ENCODE data around the gene ERVV-1. TPM values are rescaled to one million over a fixed set of nuclear protein-coding genes. Genes with fewer than 3 reads are reported as not detected.

The ERVV-1 gene, protein sequence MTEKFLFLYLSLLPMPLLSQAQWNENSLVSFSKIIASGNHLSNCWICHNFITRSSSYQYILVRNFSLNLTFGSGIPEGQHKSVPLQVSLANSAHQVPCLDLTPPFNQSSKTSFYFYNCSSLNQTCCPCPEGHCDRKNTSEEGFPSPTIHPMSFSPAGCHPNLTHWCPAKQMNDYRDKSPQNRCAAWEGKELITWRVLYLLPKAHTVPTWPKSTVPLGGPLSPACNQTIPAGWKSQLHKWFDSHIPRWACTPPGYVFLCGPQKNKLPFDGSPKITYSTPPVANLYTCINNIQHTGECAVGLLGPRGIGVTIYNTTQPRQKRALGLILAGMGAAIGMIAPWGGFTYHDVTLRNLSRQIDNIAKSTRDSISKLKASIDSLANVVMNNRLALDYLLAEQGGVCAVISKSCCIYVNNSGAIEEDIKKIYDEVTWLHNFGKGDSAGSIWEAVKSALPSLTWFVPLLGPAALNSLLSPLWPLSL
- total RNA-seq (not detected in 2 replicates), polyA plus RNA-seq (0.05 TPM in 1 of 2 replicates, not detected in the other), polyA minus RNA-seq (not detected in 2 replicates), Bru-seq, nascent RNA (not detected), BruChase-seq, experiment 1, labeled RNA remaining after a 6-hour chase (not detected), BruChase-seq, experiment 2, labeled RNA remaining after a 2-hour chase (not detected)
- not detected in 2 replicates for polyA plus RNA-seq (2011; cell fraction: cytosol; rRNA removed)
- 0.07 TPM in 2 replicates for polyA plus RNA-seq (2011; cell fraction: nucleus; rRNA removed)
- not detected in 2 replicates for polyA plus RNA-seq (2012)
- not detected for polyA minus RNA-seq (2011; cell fraction: cytosol; rRNA and poly(A)+ RNA removed)
- not detected in 2 replicates for polyA minus RNA-seq (2011; cell fraction: nucleus; rRNA and poly(A)+ RNA removed)
- long read RNA-seq = 0 reads

DNA sequence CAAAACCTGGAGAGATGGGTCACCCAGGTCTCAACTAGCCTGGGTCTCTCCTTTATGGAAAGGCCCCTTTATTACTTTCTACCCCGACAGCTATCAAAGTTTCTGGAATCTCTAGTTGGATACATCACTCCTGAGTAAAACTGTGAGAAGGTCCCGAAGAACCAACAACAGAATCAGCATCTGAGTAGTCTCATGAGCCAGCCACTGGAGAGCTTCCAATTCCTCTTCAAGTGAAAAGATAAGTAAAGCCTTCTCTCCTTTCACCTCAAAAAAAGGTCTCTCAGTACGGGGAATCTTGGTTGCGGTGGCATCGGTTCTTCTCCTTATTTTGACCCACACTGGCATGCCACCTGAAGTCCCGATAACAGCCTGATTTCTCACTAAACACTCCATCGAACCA lies at the start of gene ERVV-1:
ERVV-1 (plus strand) TSS at position 301 of the 400 bp plus-strand sequence. CDS start 170 bp downstream, outside the sequence.
- Histone ChIP-seq H3K9me3 (replicated peaks; ENCODE audit: control insufficient read depth, insufficient read depth, low read length) (no peaks in the 10 kb centered on the region), H3K4me3 (replicated peaks in 1 of 3; ENCODE audit: insufficient read depth in 1 of 3, low read depth in 1 of 3, low read length in 3 of 3) (no peak within 1 kb of the TSS), H3K79me2 (ENCODE audit: control insufficient read depth, insufficient read depth, low read length) (no peaks in the 10 kb centered on the region), H3K4me2 (ENCODE audit: insufficient read depth, low read length) (no peak within 1 kb of the TSS), H3K27me3 (ENCODE audit: control insufficient read depth in 2 of 2, insufficient read depth in 2 of 2, low read length in 2 of 2) (no peaks in the 10 kb centered on the region), H3K36me3 (ENCODE audit: control insufficient read depth in 2 of 2, extremely low read depth in 1 of 2, insufficient read depth in 2 of 2, low read length in 2 of 2) (no peaks in the 10 kb centered on the region), H3K4me1 (ENCODE audit: control insufficient read depth, extremely low read depth, insufficient read depth, low read length) (no peaks in the 10 kb centered on the region), H2AFZ (ENCODE audit: low read depth, low read length) (no peak within 1 kb of the TSS), H3K9me1 (replicated peaks; ENCODE audit: control insufficient read depth, extremely low read depth, insufficient read depth, low read length) (no peaks in the 10 kb centered on the region), H3K9ac (replicated peaks; ENCODE audit: extremely low read depth, insufficient read depth, low read length) (no peak within 1 kb of the TSS), H4K20me1 (replicated peaks; ENCODE audit: control insufficient read depth, extremely low read depth, insufficient read depth, low read length) (no peaks in the 10 kb centered on the region), H3K27ac (ENCODE audit: insufficient read depth, low read depth, low read length) (no peak within 1 kb of the TSS)
- dilution Hi-C loops (cut with MboI; ENCODE audit: extremely low pct_ligation_motif_present, low sequenced_read_pairs) = no loop called here
- no peak for DNase-seq (ENCODE audit: low read depth, low spot score)
- intact Hi-C loops (cut with micrococcal nuclease) = no loop called here
- POLR2A ChIA-PET = no interaction called here
- no peak for TF ChIP-seq FOS (IDR thresholded peaks at IDR 0.05; ENCODE audit: borderline replicate concordance, insufficient read depth, low read length)
- TF ChIP-seq, protein P1, sequence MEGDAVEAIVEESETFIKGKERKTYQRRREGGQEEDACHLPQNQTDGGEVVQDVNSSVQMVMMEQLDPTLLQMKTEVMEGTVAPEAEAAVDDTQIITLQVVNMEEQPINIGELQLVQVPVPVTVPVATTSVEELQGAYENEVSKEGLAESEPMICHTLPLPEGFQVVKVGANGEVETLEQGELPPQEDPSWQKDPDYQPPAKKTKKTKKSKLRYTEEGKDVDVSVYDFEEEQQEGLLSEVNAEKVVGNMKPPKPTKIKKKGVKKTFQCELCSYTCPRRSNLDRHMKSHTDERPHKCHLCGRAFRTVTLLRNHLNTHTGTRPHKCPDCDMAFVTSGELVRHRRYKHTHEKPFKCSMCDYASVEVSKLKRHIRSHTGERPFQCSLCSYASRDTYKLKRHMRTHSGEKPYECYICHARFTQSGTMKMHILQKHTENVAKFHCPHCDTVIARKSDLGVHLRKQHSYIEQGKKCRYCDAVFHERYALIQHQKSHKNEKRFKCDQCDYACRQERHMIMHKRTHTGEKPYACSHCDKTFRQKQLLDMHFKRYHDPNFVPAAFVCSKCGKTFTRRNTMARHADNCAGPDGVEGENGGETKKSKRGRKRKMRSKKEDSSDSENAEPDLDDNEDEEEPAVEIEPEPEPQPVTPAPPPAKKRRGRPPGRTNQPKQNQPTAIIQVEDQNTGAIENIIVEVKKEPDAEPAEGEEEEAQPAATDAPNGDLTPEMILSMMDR (IDR thresholded peaks at IDR 0.05; ENCODE audit: extremely low read depth in 1 of 2, insufficient read depth in 1 of 2, low read depth in 1 of 2, low read length in 2 of 2) = no peak
- no peak for TF ChIP-seq POLR2A (IDR thresholded peaks at IDR 0.05; ENCODE audit: low read depth, low read length)
- TF ChIP-seq, protein P2, sequence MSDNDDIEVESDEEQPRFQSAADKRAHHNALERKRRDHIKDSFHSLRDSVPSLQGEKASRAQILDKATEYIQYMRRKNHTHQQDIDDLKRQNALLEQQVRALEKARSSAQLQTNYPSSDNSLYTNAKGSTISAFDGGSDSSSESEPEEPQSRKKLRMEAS (IDR thresholded peaks at IDR 0.05; ENCODE audit: insufficient read depth, insufficient read length) = no peak
- no peak for TF ChIP-seq EZH2 (IDR thresholded peaks at IDR 0.05; ENCODE audit: borderline replicate concordance, low read depth, low read length, severe bottlenecking)
- TF ChIP-seq POLR2AphosphoS5 (IDR thresholded peaks at IDR 0.05; ENCODE audit: insufficient read depth, low read depth, low read length) = no peak
- TF ChIP-seq GATA2 (IDR thresholded peaks at IDR 0.05; ENCODE audit: insufficient read depth, insufficient read length, low read depth, low read length) = no peak
- TF ChIP-seq MYC (IDR thresholded peaks at IDR 0.05; ENCODE audit: low read depth, low read length) = no peak
- no peak for TF ChIP-seq JUN (IDR thresholded peaks at IDR 0.05; ENCODE audit: borderline replicate concordance, insufficient read depth, insufficient read length, low read depth)
- CTCF ChIA-PET = no interaction called here
- FAIRE-seq = no peak
- BruUV-seq (replicated peaks) = no TSS peak
